ENCODE measurements around the gene RCHY1. TPM values are rescaled to one million over a fixed set of nuclear protein-coding genes. Genes with fewer than 3 reads are reported as not detected.
"Not testable (repeated sequence)": the region's sequence is repeated elsewhere in the genome, so short reads cannot be mapped to it uniquely, and the experiment has no call there.

RCHY1 gene
- total RNA-seq, 1 donor from 2014 or later, result 39.5 TPM

DNA sequence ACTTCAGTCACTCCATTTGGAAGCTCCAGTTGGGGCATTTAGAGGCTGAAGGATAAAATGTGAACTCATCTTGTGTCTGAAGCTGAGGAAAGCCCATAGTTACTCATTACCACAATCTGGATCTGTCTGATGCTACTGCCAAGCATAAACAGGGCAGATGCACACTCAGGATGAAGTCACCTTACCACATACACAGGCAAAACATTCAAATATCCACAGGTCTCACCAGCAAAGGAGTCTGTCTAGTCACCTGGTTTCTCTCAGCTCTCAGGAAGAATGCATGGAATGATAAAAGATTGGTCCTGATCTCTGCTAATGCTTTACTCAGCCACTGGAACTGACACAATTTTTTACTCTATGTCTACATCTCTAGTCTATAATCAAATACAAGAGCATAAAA is 28.6 kb upstream of the RCHY1 start:
- no peak for DNase-seq (ENCODE audit: low spot score, unreplicated experiment)
- Mint-ChIP-seq H3K4me3 (ENCODE audit: low read depth) (no peak overlapping the region), H3K27ac (no peak overlapping the region), H3K9me3 (ENCODE audit: low read depth) (no peaks in the 10 kb centered on the region), H3K4me1 (ENCODE audit: low read depth) (no peaks in the 10 kb centered on the region), H3K27me3 (no peaks in the 10 kb centered on the region), H3K36me3 (ENCODE audit: insufficient read depth) (peaks cover 6% of the 10 kb centered on the region)
- TF ChIP-seq, protein P1, sequence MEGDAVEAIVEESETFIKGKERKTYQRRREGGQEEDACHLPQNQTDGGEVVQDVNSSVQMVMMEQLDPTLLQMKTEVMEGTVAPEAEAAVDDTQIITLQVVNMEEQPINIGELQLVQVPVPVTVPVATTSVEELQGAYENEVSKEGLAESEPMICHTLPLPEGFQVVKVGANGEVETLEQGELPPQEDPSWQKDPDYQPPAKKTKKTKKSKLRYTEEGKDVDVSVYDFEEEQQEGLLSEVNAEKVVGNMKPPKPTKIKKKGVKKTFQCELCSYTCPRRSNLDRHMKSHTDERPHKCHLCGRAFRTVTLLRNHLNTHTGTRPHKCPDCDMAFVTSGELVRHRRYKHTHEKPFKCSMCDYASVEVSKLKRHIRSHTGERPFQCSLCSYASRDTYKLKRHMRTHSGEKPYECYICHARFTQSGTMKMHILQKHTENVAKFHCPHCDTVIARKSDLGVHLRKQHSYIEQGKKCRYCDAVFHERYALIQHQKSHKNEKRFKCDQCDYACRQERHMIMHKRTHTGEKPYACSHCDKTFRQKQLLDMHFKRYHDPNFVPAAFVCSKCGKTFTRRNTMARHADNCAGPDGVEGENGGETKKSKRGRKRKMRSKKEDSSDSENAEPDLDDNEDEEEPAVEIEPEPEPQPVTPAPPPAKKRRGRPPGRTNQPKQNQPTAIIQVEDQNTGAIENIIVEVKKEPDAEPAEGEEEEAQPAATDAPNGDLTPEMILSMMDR (IDR thresholded peaks at IDR 0.05; ENCODE audit: unreplicated experiment), result no peak

DNA sequence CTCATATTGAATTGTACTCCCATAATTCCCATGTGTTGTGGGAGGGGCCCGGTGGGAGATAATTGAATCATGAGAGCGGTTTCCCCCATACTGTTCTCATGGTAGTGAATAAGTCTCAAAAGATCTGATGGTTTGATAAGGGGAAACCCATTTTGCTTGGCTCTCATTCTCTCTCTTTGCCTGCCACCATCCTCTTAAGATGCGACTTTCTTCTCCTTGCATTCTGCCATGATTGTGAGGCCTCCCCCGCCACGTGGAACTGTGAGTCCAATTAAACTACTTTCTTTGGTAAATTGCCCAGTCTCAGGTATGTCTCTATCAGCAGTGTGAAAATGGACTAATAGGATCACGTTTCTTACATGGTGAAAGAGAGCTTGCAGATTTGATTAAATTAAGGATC is 23.1 kb upstream of the RCHY1 start:
- not testable (repeated sequence) for H3K9me3 Mint-ChIP-seq (ENCODE audit: low read depth); H3K4me3 Mint-ChIP-seq (ENCODE audit: low read depth); H3K27ac Mint-ChIP-seq; DNase-seq (ENCODE audit: low spot score, unreplicated experiment); H3K4me1 Mint-ChIP-seq (ENCODE audit: low read depth); H3K27me3 Mint-ChIP-seq
- peaks cover 28% of the 10 kb centered on the region for H3K36me3 Mint-ChIP-seq (ENCODE audit: insufficient read depth)

DNA sequence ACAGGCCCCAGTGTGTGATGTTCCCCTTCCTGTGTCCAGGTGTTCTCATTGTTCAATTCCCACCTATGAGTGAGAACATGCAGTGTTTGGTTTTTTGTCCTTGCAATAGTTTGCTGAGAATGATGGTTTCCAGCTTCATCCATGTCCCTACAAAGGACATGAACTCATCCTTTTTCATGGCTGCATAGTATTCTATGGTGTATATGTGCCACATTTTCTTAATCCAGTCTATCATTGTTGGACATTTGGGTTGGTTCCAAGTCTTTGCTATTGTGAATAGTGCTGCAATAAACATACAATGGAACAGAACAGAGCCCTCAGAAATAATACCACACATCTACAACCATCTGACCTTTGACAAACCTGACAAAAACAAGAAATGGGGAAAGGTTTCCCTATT is 19.7 kb upstream of the RCHY1 start:
- not testable (repeated sequence) for H3K4me3 Mint-ChIP-seq (ENCODE audit: low read depth); DNase-seq (ENCODE audit: low spot score, unreplicated experiment); H3K27ac Mint-ChIP-seq; H3K4me1 Mint-ChIP-seq (ENCODE audit: low read depth); H3K27me3 Mint-ChIP-seq
- Mint-ChIP-seq H3K9me3 (ENCODE audit: low read depth) (peaks cover 27% of the 10 kb centered on the region), H3K36me3 (ENCODE audit: insufficient read depth) (peaks cover 54% of the 10 kb centered on the region)

DNA sequence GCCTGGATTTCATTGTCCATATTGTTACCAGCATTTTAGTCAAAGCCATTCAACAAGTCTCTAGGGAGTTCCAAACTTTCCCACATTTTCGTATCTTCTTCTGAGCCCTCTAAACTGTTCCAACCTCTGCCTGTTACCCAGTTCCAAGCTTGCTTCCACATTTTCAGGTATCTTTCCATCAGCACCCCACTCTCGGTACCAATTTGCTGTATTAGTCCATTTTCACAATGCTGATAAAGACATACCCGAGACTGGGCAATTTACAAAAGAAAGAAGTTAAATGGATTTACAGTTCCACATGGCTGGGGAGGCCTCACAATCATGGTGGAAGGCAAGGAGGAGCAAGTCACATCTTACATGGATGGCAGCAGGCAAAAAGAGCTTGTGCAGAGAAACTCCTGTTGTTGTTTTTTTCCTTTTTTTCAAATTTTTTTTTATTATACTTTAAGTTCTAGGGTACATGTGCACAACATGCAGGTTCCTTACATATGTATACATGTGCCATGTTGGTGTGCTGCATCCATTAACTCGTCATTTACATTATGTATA is 19.2 kb upstream of the RCHY1 start:
- Mint-ChIP-seq H3K36me3 (ENCODE audit: insufficient read depth) (peaks cover 52% of the 10 kb centered on the region), H3K9me3 (ENCODE audit: low read depth) (peaks cover 27% of the 10 kb centered on the region)
- not testable (repeated sequence) for H3K4me1 Mint-ChIP-seq (ENCODE audit: low read depth); DNase-seq (ENCODE audit: low spot score, unreplicated experiment); H3K27me3 Mint-ChIP-seq; H3K4me3 Mint-ChIP-seq (ENCODE audit: low read depth); H3K27ac Mint-ChIP-seq

DNA sequence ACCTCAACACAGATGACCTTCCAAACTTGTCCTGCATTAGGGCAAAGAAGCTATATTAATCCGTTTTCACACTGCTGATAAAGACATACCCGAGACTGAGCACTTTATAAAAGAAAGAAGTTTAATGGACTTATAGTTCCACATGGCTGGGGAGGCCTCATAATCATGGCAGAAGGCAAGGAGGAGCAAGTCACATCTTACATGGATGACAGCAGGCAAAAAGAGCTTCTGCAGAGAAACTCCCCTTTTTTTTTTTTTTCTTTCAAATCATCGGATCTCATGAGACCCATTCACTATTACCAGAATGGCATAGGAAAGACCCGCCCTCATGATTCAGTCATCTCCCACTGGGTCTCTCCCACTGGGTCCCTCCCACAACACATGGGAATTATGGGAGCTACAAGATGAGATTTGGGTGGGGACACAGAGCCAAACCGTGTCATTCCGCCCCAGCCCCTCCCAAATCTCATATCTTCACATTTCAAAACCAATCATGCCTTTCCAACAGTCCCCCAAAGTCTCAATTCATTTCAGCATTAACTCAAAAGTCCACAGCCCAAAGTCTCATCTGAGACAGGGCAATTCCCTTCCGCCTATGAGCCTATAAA is 17.4 kb upstream of the RCHY1 start:
- DNase-seq (ENCODE audit: low spot score, unreplicated experiment); H3K4me1 Mint-ChIP-seq (ENCODE audit: low read depth); H3K27ac Mint-ChIP-seq; H3K27me3 Mint-ChIP-seq; H3K4me3 Mint-ChIP-seq (ENCODE audit: low read depth): not testable (repeated sequence)
- peaks cover 27% of the 10 kb centered on the region for H3K9me3 Mint-ChIP-seq (ENCODE audit: low read depth)
- peaks cover 55% of the 10 kb centered on the region for H3K36me3 Mint-ChIP-seq (ENCODE audit: insufficient read depth)

DNA sequence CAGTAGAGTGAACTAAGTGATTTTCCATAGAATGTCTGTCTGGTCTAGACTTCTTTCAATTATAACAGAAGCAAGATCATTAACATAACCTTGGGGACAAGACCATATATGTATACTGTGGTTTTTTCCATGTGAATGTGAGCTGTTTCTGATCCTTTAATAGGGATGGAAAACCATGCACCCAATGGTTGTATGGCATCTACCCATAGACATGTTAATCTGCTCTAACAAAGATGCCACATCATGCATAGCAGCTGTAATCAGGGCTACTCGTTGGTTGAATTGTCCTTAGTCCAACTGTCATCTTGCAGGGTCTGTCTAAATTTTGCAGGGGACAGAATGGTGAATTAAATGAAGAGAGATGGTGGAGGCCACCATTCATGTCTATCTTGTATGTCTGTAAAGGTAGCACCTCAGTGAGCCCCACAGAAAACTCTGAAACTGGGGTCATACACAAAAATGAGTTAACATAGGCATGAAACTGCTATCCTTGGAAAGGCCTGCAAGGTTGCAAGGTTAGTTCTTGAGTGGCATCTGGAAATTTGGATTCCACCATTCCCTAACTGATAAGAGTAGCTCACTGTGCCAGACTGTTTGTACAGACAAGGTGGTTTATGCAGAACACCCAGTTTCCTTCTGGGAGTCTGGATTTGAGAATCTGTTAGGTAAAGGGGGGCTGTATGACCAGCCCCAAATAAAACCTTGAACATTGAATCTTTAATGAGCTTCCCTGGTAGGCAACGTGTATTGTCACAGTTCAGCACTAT is 16.5 kb upstream of the RCHY1 start:
- H3K27ac Mint-ChIP-seq, result no peak overlapping the region
- peaks cover 54% of the 10 kb centered on the region for H3K36me3 Mint-ChIP-seq (ENCODE audit: insufficient read depth)
- H3K27me3 Mint-ChIP-seq, result no peaks in the 10 kb centered on the region
- no peak overlapping the region for H3K4me3 Mint-ChIP-seq (ENCODE audit: low read depth)
- no peaks in the 10 kb centered on the region for H3K4me1 Mint-ChIP-seq (ENCODE audit: low read depth)
- TF ChIP-seq, protein P1 (IDR thresholded peaks at IDR 0.05; ENCODE audit: unreplicated experiment), result no peak
- DNase-seq (ENCODE audit: low spot score, unreplicated experiment), result no peak
- peaks cover 27% of the 10 kb centered on the region for H3K9me3 Mint-ChIP-seq (ENCODE audit: low read depth)

DNA sequence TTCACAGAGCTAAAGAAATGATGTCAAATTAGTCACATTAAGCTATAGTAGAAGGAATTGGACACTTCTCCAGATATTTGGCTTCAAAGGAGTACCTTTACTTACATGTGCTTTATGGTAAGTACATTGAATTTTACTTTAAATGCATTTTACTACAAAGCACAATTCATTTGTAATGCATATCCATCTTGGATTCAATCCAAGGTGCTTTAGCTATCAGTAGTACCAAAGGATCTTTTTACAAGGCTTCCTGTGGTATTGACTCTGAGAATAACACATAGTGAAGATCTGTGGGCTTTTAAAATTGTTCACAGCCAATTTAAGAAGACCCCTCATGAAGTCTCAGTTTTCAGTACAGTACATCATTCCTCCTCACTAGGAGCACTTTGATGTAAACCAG is 13.3 kb upstream of the RCHY1 start:
- TF ChIP-seq, protein P1 (IDR thresholded peaks at IDR 0.05; ENCODE audit: unreplicated experiment), result no peak
- no peak overlapping the region for H3K4me3 Mint-ChIP-seq (ENCODE audit: low read depth)
- H3K4me1 Mint-ChIP-seq (ENCODE audit: low read depth), result no peaks in the 10 kb centered on the region
- no peak overlapping the region for H3K27ac Mint-ChIP-seq
- DNase-seq (ENCODE audit: low spot score, unreplicated experiment), result no peak
- peaks cover 42% of the 10 kb centered on the region for H3K36me3 Mint-ChIP-seq (ENCODE audit: insufficient read depth)
- H3K27me3 Mint-ChIP-seq, result no peaks in the 10 kb centered on the region
- peaks cover 19% of the 10 kb centered on the region for H3K9me3 Mint-ChIP-seq (ENCODE audit: low read depth)
